EL (cell line): ENCODE measurements around the gene CLDN5.
A peak's percentile ranks its signal among the peaks of the same experiment; 100 is the strongest.
"Not testable (repeated sequence)": the region's sequence is repeated elsewhere in the genome, so short reads cannot be mapped to it uniquely, and the experiment has no call there.

Experiments used
- DNase-seq: peaks from one replicate; pipeline ENCODE4 v3.0.0-alpha.2; 2016

Gene CLDN5

DNA sequence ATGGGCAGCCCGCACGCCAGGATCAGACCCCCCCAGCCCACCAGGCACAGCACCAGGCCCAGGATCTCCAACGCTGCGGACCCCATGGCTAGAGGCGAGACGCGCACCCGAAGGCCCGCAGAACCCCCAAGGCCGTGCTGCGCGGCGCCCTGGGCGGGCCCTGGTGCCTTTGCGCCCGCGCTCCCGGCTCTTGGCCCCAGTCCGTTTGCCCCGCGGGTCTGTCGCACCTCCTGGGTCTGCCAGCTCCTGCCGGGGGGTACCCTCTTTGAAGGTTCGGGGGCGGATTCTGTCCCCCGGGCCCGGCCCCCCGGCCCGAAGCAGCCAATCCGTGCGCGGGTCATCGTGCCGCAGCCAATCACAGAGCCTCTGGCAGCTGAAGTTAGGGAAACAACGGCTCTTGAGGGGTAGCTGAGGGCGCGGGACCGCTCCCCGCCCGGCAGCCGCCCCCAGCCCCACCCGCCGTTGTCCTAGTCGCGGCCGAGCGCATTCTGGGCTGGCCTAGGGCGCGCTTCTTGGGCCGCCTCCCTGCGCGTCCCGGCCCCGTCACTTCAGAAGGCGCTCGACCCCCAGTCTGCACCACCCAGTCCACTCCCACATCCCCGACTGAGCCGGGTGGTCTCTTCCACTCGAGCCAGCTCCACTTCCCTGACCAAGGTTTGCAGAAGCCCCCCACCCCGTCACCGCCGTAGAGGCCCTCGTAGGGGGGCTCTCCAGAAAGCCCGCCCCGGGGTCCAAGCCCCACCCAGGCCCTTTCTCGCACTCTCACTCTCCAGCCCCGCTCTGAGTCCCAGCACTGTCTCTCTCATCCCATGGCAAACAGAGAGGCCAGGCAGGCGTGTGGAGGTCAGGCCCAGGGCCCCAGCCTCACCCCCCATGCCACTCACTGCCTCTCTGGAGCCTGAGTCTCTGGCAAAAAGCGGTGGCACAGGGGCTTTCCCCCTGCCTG, at the start of gene CLDN5:
Gene CLDN5 (minus strand): TSS at position 241 of the 946 bp plus-strand sequence. CDS start 155 bp downstream, at position 86.
- peak; percentile 38 for DNase-seq

DNA sequence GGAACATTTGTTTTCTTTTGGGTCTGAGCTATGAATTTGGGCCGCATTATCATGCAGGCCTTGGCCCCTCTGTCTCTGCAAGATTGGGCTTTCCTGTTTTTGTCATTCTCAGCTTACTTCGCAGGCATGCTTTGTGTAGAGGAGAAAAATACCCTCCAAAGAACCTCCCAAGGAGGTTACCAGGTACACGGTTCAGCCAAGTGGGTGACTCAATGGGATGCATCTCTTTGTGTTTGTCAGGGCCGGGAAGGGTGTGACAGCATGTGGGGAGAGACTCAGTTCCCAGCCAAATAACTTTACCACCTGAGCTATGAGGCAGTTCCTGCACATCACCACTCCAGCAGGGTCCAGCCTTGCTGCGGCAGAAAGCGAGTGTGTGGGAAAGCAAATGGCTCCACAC, 47.8 kb upstream of the CLDN5 start:
- DNase-seq: no peak

- peak; percentile 14 for DNase-seq
These were observed 47.1 kb upstream of the CLDN5 start for GRCh38 chr22:19571207-19571795.

GRCh38 chr22:19569976-19570375, 45.8 kb upstream of the CLDN5 start:
- no peak for DNase-seq

DNA sequence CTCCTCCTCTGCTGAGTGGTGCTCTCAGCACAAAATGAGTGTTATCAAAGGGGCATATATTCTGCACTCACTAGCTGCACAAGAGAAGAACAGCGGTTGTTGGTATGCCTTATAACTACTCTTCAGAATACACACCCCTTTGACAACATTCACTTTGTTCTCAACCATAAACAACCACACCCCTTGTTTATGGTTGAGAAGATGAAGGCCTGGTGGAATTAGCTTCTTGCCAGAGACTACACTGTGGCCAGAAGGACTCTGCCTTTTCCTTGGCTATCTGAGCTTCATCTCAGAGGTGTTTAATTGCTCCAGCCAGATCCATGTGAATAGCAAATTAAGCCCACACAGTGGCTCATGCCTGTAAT, 45.0 kb upstream of the CLDN5 start:
- no peak for DNase-seq

- peak; percentile 94 for DNase-seq
These were observed 44.4 kb upstream of the CLDN5 start for GRCh38 chr22:19568337-19569275.

DNA sequence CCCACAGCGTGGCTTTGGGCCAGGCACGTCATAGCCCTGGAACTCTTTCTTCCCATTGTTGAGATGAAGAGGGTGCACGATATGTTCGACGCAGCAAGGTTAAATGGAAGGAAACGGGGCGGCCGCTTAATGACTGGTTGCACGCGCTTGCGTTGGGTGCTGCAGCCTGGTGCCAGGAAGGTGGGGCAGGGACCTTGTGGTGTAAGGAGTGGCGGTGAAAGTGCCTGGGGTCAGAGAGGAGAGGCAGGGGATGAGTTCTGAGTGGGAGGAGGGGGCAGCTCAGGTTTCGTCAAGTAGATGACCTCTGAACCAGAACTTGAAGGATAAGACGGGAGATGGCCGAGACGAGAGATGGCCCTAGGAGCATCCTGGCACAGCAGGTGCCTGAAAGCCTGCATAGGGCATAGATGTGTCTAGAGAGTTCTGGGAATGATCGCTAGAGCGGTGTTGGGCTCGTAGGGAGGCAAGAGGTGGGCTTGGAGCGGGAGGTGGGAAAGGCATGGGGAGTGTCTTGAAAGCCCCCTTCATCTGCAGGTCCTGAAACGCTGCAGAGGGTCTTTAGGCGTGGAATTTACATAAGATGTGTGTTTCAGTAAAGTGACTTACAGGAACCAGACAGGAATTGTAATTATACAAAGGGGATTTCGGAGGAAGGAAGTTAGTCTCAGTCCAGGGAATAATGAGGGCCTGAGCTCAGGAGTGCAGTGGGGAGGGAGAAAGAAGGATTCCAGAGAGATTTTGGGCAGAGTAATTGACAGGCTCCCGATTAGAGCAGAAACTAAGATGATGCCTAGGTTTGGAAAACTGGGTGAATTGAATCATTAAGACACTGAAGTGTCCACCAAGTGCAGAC, 43.2 kb upstream of the CLDN5 start:
- no peak for DNase-seq

DNA sequence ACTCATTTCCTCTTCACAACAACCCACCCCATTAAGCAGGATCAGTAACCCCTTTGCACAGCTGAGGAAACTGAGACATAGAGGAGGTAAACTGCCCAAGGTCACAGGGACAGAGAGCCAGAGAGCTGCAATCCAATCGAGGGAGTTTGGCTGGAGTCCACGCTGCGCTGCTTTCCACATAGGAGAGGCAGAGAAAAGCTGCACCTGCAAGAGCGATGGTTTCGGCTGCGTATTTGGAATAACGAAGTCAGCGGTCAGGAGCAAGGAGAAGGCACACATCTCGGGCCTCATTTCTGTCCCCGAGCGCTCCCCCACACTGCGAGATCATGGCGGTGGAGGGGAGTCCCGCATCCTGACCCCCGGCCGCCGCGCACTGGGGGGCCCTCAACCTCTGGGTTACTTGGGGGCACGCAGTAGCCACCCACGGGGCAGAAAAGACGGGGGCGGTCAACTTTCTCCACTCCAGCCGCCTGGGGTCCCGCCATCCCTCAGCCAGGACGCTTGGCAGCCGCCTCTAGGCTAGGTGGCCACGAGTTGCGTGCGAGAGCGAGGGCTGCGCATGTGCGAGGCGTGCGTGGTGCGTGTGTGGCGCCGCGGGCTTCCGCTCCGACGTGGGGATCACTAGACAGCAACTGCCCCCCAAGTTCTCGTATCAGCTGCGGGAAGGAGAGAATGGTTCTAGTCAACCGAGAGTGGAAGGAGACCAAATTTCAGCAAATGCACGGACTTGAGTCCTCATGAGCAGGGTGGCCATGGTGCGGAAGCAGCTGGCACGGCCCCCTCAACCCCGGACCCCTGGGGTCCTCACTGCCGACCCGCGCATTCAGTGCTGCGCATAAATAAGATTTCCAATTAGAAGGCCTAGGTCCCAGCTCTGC, 42.3 kb upstream of the CLDN5 start:
- no peak for DNase-seq

DNA sequence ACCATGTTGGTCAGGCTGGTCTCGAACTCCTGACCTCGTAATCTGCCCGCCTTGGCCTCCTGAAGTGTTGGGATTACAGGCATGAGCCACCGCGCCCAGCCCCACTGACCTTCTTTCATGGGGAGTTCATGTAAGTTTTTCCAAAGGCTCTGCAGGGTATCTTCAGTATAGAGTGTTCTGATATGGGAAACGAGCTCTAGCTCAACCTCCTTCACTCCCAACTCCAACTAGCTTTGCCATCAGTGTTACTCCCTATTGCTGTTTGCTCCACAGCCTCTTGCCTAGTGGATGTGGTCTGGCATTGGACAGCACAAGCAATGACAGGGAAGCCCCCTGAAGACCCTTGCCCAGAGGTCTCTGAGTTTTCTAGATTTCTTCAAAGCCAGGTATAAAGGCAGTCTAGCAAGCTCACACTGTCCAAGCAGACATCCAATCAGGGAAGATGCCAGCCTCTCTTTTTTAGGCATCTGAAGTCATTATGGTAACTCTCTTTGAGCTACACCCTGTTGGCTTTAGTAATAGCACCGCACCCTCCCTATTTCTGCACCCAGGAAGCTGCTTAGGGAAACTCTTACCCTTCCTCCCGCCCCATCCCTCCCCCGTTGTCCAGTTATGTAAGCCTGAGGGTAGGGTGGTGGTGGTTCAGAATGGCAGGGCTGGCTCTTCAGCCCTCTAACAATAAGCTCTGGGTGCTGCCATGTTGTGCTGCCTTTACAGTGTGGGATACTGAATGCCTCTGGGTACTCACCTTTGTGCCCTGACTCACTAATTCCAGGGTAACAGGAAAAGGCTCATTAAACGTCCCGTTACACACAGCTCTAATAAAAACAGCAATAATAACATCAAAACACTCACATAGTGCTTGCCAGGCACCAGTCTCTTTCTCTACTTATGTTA, 41.4 kb upstream of the CLDN5 start:
- DNase-seq: peak; percentile 16

- DNase-seq: no peak
These were observed 35.7 kb upstream of the CLDN5 start for GRCh38 chr22:19559956-19560355.

DNA sequence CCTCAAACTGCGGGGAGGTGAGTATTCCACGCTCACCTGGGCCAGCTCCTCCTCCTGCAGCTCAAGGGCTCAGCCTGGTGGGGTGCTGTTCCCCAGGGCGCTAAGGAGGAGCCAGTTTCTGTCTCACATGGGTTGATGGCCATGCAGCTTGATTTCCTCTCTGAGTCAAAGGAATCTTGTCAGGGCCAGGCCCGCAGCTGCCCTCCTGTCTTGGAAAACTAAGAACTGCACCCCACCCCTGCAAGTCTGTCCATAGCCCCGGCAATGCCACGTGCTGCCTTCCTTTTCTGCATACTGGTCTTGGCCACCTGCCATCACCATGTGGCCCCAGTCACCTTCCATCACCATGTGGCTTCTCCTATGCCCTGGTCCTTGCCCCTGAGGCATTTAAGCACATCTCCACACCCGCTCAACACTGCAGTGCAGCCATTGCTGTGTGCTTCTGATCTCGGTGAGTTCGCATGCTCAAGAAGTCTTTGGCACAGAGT, 35.2 kb upstream of the CLDN5 start:
- no peak for DNase-seq

- DNase-seq: no peak
These were observed 32.8 kb upstream of the CLDN5 start for GRCh38 chr22:19556963-19557545.

GRCh38 chr22:19555651-19556050, 31.4 kb upstream of the CLDN5 start:
- DNase-seq: no peak

DNA sequence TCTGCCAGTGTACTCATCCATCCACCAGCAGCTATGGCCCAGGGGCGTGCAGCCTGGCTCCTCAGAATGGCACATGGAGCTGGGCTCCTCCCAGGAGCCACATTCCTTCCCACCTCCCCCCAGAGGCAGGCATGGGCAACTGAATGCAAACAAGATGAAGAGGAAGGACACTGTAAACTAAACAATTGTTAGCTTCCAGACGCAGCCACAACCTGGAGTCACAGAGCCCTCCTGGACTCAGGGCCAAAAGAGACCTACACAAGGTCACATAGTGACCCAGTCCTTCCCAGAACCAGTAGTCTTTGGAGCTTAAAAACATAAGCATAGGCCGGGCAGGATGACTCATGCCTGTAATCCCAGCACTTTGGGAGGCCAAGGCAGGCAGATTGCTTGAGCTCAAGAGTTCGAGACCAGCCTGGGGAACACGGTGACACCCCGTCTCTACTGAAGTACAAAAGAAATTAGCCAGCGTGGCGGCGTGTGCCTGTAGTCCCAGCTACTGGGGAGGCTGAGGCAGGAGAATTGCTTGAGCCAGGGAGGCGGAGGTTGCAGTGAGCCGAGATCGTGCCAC, 30.7 kb upstream of the CLDN5 start:
- DNase-seq: peak; percentile 71

DNA sequence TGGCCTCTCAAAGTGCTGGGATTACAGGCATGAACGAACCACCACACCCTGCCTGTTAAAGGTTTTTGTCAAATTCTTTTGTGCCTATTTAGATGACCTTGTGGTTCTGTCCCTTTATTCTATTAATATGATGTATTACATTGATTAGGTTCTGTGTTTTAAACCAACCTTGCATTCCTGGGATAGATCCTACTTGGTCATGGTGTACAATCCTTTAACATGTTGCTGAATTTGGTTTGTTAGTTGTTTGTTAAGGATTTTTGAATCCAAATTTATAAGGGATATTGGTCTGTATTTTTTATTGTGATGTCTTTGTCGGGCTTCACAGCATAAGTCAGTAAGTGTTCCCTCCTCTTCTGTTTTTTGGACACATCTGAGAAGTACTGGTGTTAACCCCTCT, 29.0 kb upstream of the CLDN5 start:
- DNase-seq: no peak

DNA sequence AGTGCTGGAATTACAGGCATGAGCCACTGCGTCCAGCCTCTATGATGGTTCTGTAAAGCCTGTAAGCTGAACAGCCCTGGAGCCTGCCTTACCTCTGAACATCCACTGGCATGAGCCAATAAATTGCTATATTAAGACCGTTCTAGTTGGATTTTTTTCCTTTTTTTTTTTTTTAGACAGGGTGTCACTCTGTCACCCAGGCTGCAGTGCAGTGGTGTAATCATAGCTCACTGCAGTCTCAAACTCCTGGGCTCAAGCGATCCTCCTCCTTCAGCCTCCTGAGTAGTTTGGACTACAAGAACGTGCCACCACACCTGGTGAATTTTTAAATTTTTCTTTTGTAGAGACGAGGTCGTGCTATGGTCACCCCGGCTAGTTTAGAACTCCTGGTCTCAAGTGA, 26.2 kb upstream of the CLDN5 start:
- no peak for DNase-seq

- DNase-seq: no peak
These were observed 25.2 kb upstream of the CLDN5 start for GRCh38 chr22:19549428-19549827.

- no peak for DNase-seq
These were observed 24.8 kb upstream of the CLDN5 start for GRCh38 chr22:19548964-19549363.

DNA sequence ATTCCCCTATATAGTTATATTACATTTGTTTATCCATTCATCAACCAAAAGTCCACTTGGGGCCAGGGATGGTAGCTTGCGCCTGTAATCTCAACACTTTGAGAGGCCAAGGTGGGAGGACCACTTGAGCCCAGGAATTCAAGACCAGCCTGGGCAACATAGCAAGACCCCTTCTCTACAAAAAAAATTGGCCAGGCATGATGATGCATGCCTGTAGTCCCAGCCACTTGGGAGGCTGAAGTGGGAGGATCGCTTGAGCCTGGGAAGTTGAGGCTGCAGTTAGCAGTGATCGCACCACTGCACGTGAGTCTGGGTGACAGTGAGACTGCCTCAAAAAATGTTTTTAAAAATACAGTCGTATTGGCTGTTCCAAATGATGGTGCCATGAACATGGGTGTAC, 24.2 kb upstream of the CLDN5 start:
- DNase-seq: not testable (repeated sequence)
